Fibroblast of the aortic adventitia (primary cell): ENCODE data around the gene DCAF8. TPM values are rescaled to one million over a fixed set of nuclear protein-coding genes. Genes with fewer than 3 reads are reported as not detected.

Source experiments
- DNase-seq: peaks from one replicate; pipeline ENCODE4 v3.0.0-alpha.2; 2010; ENCODE audit warnings: low read depth
- H3K4me3 ChIP-seq: 2 replicates; pipeline ENCODE4 v1.5.1; 2011; ENCODE audit warnings: low read depth, mild to moderate bottlenecking, control low read depth, low read length, moderate library complexity
- total RNA-seq: library from RNA; depleted of rRNA; stranded (reverse); fragments of >200 nt; gene quantifications from 2 replicates; pipeline ENCODE4 v1.2.3, GENCODE V29; 2012; ENCODE audit warnings: low replicate concordance
- TF ChIP-seq, protein P1 (sequence below): IDR thresholded peaks from 2 replicates; pipeline ENCODE4 v1.5.1; 2011; ENCODE audit warnings: mild to moderate bottlenecking, low read length, control low read depth, inconsistent platforms; ENCODE audit not compliant: insufficient read depth

Gene DCAF8
- total RNA-seq, 1 donor: 76.6 TPM

DNA sequence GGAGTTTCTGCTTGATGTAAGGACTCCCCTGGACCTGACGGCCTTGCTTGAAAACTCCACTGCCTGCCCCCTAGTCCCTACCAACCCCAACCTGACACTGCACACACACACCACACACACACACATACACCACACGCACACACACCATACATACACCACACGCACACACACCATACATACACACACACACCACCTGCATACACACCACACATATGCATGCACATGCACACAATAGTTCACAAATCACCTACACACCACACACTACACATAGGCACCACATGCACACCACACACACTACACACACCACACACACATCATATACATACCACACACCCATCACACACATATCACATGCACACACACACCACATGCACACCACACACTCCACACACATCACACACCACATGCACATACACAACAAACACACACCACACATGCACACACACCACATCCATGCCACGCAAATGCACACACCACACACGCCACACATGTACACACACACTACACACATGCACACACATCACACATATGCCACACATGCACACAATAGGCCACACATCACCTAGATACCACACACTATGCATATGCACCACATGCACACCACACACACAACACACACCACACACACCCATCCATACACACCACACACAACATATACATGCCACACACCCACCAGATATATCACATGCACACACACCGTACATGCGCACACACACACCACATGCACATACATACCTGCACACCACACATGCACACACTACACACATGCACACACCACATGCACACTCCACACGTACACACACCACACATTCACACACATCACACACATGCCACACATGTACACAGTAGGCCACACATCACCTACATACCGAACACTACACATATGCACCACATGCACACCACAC lies 68.3 kb downstream of the DCAF8 start:
- TF ChIP-seq, protein P1, sequence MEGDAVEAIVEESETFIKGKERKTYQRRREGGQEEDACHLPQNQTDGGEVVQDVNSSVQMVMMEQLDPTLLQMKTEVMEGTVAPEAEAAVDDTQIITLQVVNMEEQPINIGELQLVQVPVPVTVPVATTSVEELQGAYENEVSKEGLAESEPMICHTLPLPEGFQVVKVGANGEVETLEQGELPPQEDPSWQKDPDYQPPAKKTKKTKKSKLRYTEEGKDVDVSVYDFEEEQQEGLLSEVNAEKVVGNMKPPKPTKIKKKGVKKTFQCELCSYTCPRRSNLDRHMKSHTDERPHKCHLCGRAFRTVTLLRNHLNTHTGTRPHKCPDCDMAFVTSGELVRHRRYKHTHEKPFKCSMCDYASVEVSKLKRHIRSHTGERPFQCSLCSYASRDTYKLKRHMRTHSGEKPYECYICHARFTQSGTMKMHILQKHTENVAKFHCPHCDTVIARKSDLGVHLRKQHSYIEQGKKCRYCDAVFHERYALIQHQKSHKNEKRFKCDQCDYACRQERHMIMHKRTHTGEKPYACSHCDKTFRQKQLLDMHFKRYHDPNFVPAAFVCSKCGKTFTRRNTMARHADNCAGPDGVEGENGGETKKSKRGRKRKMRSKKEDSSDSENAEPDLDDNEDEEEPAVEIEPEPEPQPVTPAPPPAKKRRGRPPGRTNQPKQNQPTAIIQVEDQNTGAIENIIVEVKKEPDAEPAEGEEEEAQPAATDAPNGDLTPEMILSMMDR: no peak
- DNase-seq: no peak
- no peak overlapping the region for H3K4me3 ChIP-seq

DNA sequence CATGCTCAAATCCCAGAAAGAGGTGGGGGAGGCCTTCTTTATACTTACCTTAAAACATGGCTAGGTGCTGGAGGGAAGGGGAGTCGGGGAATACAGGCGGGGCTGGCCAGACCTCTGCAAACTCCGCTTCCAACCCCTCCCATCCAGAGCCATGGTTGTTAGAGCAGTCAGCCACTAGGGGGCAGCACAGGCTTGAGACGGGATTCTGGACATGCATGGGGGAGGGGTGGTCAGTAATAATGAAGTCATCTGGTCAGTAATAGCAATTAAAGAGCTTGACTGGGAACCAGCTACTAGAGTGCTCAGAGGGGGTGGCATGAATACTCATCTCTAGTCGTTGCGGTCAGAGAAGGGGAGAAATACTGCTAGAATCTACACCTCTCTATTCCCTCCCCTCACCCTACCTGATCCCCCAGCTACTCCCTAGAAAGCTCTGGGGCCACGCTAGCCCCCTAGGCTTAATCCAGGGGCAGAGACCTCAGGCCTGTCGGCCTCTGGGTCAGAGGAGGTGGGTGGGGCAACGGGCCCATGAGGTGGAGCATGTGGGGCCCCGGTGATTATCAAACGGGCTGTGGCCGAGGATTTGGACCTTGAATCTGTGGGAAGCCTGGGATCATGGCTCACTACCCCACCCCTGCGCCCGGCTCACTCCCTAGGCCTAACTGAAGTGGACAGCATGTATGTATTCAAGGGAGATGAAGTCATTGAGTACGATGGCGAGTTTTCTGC lies 69.1 kb downstream of the DCAF8 start:
- H3K4me3 ChIP-seq: no peak overlapping the region
- TF ChIP-seq, protein P1: peak; percentile 97
- peak; percentile 87 for DNase-seq

DNA sequence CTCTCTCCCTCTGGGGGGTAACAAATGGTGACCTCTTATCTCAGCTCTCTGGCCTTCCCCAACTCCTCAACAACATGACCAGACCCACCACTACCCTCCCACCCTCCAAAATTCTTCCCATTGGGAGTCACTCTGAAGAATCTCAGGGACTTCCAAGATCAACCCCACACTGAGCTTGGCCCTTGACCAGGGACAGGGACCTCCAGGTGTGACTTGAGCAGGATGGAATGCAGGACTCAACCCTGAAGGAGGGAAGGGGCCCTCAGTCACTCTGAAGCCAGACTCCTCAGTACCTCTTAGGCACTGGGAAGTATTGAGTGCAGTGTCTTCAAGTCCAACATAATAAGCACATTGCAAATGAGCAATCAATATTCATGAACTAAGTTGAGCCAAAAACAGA lies 70.1 kb downstream of the DCAF8 start:
- no peak for DNase-seq
- TF ChIP-seq, protein P1: no peak

DNA sequence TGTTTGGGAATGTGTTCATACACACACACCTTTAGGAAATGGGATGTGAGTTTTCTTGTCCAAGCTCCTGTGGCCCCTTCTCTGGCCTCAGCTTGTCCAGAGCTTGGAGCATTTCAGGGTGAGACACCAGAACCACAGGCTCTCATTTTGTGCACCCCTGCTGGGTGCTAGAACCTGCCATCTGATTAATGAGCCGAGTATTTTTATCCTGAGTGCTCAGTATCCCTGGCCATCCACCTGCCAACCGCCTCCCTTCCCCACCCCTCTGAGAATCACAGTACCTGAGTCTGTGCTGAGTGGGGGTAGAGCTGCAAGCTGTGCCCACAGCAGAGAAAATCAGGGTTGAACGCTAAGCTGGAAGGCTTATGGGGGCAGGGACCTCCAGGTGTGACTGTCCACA lies 70.6 kb downstream of the DCAF8 start:
- TF ChIP-seq, protein P1: no peak
- H3K4me3 ChIP-seq: no peak overlapping the region
- DNase-seq: no peak

More for the DNA sequence above, 70.1 kb downstream of the DCAF8 start:
- no peak overlapping the region for H3K4me3 ChIP-seq

DNA sequence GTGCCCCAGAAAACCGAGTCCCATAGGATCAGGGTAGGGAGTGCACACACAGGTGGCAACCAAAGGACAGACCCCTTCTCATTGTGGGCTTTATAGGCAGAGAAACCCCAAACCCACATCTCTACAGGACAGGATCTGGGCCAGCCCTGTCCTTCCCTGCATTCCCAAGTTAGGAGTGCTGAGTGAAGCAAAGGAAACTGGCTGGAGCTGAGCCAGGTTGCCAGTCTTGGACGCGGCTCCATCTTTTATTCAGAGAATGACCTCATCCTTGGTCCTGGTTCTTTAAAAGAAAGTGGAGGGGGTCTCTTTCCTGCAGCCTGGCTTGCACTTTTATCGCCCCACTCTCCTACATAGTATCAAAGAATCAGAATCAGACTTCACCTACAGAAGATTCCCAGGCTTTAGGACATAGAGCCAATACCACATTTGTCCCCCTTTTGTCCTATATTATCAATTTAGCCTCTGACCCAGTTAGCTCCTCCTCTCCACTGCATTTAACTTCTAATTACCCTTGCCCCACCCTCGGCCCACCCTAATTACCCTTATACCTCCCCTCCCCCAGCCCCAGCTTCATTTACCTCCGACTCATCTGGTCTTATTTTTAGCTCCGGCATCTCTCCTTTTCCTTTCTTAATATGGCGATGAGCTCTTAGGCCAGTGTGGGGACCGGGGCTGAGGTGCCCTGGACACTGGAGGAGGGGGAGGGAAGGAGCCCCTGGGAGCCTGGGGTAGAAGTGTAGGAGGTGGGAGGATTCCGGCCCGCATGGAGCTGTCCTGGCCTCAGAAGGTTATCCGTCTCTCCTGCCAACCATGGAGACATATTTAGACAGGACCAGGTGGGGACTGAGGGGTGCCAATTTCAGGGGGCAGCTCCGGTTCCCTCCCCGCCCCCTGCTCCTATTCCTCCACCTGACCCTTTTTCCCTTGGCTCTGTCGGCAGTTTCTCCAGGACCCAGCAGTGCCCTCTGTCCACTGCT lies 72.4 kb downstream of the DCAF8 start, which contains the start of gene CASQ1:
Gene CASQ1, plus strand, starts transcription at position 927 of the 977 bp plus-strand sequence. CDS start 177 bp downstream, outside the sequence.
- no peak within 1 kb of the TSS for H3K4me3 ChIP-seq
- TF ChIP-seq, protein P1: no peak
- peak; percentile 50 for DNase-seq

DNA sequence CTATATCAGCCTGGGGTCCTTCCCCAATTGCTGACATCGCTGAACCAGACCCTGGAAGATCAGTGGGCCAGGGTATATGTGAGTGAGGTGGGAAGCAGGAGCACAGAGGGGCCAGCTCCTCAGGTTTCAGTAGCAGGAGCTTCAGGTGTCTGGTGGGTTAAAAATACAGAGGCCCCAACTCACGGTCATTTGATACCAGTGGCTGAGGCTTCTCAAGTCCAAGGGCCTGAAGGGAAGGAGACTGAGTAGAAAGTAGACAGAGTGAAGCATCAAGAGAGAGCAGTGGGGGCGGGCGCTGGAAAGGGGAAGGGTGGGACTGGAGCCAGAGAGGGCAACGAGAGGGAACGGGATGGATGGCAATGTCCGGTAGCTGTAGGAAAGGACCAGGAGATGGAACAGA lies 74.0 kb downstream of the DCAF8 start:
- TF ChIP-seq, protein P1: no peak
- H3K4me3 ChIP-seq: no peak overlapping the region
- no peak for DNase-seq
